GM18520 (cell line): ENCODE data around the gene TIMELESS.
"Not testable (repeated sequence)": the region's sequence is repeated elsewhere in the genome, so short reads cannot be mapped to it uniquely, and the experiment has no call there.

Source experiments
- ATAC-seq: cut with Tn5 transposase; IDR thresholded peaks from one replicate; pipeline ENCODE4 v1.9.1; 2021; ENCODE audit not compliant: unreplicated experiment

Gene TIMELESS, protein sequence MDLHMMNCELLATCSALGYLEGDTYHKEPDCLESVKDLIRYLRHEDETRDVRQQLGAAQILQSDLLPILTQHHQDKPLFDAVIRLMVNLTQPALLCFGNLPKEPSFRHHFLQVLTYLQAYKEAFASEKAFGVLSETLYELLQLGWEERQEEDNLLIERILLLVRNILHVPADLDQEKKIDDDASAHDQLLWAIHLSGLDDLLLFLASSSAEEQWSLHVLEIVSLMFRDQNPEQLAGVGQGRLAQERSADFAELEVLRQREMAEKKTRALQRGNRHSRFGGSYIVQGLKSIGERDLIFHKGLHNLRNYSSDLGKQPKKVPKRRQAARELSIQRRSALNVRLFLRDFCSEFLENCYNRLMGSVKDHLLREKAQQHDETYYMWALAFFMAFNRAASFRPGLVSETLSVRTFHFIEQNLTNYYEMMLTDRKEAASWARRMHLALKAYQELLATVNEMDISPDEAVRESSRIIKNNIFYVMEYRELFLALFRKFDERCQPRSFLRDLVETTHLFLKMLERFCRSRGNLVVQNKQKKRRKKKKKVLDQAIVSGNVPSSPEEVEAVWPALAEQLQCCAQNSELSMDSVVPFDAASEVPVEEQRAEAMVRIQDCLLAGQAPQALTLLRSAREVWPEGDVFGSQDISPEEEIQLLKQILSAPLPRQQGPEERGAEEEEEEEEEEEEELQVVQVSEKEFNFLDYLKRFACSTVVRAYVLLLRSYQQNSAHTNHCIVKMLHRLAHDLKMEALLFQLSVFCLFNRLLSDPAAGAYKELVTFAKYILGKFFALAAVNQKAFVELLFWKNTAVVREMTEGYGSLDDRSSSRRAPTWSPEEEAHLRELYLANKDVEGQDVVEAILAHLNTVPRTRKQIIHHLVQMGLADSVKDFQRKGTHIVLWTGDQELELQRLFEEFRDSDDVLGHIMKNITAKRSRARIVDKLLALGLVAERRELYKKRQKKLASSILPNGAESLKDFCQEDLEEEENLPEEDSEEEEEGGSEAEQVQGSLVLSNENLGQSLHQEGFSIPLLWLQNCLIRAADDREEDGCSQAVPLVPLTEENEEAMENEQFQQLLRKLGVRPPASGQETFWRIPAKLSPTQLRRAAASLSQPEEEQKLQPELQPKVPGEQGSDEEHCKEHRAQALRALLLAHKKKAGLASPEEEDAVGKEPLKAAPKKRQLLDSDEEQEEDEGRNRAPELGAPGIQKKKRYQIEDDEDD

DNA sequence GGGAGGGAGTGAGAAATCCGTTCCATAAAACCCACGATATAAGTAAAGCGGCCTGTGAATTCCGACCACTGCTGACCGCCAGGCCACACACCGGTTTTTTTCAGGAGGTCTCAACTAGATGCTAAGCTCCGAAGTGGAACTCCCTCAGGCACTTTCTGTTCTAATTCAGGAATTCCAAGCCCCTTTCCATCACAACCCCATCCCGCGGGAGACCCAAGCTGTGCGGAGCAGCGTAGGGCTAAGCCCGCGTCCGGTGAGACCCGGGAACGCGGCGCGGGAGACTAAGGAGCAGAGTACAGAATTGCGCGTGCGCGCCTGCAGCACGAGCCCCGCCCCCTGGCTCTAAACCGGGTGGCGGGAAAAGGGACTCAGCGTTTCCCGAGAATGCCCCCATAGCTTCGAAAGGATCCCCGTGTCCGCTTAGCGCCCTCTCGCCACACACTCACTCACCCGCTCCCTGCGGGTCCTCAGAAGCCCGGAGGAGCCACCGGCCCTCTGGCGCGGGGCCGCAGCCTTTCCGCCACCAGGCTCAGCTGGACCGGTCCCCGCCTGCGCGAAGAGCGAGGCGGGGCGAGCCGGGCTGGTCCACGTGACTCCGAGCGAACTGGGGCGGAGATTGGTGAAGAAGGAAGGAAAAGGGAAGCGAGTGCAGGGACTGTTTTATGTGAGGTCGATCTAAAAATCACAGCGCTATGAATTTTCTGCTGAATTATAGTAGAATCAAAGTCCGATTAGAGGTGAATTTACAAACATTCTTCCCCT lies at the start of gene TIMELESS:
Gene TIMELESS (minus strand): TSS at position 567 of the 762 bp plus-strand sequence. CDS start 15,256 bp downstream, outside the sequence.
- ATAC-seq, result peak; percentile 83

DNA sequence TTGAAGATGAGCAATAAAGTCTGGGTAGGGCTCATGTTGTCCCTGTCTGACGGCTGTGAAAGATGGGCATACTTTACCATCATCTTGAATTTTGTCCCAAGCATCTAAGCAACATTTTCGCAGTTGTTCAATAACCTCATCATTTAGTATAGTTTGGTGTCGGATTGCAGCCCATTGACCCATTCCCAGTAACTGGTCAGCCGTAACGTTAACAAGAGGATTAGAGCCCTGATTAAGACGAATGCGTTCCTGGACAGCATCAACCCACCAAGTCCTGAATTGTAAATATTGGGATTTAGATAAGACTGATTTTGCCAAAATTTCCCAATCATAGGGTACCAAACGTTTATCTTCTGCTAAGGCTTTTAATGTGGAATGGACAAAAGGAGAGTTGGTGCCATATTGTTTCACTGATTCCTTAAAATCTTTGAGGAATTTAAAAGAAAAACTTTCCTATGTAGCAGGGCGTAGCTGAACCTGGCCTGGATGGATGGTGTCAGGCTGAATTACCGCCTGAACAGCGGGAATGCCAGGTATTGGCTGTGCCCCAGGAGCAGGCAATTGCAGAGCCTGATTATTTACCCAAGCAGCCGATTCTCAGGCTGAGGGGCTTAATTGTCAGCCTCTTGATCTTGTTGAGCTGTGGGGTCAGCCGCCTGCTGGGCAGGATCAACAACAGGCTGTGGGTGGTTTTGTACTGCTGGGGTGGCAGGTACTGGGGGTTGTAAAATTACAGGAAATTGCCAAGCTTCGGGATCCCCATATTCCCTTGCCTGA lies 49.1 kb upstream of the TIMELESS start:
- not testable (repeated sequence) for ATAC-seq

DNA sequence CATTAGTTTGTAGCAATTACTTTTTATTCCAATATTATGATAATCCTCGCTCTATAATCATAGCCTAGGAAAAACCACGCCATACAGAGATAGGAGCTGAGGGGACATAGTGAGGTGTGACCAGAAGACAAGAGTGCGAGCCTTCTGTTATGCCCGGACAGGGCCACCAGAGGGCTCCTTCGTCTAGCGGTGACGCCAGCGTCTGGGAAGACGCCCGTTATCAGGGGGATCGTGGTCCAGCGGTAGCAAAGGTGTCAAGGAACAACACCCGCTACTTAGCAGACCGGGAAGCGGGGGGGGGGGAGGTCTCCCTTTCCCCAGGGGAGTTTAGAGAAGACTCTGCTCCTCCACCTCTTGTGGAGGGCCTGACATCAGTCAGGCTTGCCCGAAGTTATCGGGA lies 47.5 kb upstream of the TIMELESS start:
- ATAC-seq, result not testable (repeated sequence)

DNA sequence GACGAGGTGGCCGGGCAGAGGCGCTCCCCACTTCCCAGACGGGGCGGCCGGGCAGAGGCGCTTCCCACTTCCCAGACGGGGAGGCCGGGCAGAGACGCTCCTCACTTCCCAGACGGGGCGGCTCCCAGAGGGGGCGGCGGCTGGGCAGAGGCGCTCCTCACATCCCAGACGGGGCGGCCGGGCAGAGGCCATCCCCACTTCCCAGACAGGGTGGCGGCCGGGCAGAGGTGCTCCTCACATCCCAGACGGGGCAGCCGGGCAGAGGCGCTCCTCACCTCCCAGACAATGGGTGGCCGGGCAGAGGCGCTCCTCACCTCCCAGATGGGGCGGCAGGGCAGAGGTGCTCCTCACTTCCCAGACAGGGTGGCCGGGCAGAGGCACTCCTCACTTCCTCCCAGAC lies 45.3 kb upstream of the TIMELESS start:
- ATAC-seq, result not testable (repeated sequence)

DNA sequence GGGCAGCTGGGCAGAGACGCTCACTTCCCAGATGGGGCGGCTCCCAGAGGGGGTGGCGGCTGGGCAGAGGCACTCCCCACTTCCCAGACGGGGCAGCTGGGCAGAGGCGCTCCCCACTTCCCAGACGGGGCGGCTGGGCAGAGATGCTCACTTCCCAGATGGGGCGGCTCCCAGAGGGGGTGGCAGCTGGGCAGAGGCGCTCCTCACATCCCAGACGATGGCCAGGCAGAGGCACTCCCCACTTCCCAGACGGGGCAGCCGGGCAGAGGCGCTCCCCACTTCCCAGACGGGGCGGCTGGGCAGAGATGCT lies 44.8 kb upstream of the TIMELESS start:
- ATAC-seq, result not testable (repeated sequence)

DNA sequence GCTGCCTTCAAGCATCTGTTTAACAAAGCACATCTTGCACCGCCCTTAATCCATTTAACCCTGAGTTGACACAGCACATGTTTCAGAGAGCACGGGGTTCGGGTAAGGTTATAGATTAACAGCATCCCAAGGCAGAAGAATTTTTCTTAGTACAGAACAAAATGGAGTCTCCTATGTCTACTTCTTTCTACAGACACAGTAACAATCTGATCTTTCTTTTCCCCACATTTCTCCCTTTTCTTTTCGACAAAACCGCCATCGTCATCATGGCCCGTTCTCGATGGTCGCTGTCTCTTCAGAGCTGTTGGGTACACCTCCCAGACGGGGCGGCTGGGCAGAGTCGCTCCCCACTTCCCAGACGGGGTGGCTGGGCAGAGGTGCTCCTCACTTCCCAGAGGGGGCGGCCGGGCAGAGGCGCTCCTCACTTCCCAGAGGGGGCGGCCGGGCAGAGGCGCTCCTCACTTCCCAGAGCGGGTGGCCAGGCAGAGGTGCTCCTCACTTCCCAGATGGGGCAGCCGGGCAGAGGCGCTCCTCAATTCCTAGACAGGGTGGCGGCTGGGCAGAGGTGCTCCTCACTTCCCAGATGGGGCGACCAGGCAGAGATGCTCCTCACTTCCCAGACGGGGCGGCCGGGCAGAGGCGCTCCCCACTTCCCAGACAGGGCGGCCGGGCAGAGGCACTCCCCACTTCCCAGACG lies 44.3 kb upstream of the TIMELESS start:
- not testable (repeated sequence) for ATAC-seq

DNA sequence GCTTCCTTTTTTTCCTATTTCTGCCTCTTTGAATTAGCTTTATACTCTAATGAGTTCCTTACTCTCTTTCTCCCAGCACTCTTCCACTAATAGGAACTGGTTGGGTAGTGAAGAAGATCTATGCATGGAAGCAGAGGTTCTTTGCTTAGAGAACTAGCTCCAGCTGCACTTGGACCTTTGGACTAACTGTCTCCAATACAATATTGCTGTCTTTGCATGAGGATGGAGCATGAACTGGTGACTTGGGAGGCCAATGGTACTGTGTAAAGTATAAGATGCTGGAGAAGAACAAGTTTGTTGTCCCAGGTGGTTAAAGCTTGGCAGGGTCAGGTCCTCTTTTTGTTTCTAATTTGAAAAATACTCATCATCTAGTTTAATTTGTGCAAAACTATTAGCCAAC lies 41.1 kb upstream of the TIMELESS start:
- no peak for ATAC-seq

DNA sequence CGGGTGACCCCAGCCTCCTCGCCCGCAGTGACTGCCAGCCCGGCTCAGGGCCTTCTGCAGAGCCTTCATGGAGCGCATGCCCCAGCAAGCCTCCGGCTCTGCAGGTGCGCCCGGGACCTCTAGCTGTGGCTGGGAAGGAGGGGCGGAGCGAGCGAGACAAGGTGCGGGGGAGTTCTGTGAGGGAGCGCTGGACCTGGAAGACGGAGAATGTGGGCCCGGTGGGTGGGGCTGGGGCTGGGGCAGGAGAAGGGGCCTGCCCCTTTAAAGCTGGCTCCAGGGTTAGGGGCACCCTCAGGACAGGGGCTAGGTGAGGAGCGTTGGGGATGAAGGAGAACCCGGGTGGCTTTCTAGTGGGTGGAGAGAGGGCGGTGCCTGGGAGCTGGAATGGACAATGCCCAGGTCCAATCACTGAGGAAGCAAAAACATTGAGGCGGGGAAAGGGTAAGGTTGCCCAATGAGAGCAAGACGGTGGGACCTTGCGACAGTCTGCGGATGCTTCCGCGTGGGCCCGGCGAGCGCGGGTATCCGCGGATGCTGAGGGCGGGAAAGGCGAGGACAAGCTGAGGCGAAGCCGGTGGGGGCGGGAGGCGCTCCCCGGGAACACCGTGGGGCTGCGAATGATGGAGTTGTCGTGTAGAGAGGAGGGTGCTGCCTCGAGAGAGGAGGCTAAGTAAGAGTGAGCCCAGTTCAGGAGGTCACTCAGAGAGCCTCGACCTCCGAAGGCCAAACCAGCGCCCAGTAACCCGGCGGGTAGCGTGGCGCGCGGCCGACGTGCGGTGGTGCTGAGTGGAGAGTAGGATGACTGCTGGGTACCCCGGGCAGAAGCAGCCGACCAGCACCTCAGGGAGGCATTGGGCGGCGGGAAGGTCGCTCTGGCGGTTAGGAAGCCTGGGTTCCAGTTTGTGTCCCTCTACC lies 39.1 kb upstream of the TIMELESS start, which contains the start of gene GLS2:
Gene GLS2 (minus strand): TSS at position 121 of the 915 bp plus-strand sequence. CDS start 43 bp downstream, at position 78.
- ATAC-seq, result peak; percentile 61

DNA sequence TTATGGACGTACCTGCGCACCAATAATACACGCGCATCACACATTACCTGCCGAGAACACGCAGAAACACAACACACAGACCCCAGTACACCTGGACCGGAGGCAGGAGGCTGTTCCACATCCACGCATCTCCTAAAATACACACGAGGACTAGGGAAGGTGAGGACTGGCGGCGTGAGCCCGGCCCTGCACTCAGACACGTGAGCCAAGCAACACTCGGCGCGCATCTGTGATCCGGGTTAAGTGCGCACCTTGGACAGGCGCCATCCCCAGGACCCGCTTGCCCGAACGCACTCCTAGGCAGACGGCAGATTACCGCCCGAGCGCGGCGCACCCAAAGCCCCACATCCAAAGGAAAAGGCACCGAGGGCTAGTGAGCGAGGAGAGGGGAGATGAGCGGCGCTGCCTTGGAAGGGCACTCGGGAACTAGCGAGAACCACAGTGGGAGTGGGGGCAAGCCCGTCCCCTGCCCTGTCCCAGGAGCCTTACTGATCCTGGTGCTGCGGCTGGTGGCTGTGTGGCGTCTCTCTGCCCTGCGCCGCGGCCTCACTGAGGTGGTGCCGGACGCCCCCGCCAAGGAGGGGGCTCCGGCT lies 38.3 kb upstream of the TIMELESS start:
- peak; percentile 13 for ATAC-seq

DNA sequence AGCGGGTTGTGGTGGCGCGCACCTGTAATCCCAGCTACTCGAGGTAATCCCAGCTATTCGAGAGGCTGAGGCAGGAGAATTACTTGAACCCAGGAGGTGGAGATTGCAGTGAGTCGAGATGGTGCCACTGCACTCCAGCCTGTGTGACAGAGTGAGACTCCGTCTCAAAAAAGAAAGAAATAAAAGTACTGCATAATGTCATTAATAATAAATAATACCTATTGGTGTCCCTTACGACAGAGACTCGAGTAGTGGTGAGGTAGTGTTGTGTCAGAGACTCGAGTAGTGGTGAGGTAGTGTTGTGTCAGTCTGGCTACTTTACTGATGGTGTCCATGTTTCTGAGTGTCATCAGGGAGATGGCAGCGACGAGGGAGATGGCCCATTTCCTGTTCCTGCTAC lies 37.5 kb upstream of the TIMELESS start:
- no peak for ATAC-seq

DNA sequence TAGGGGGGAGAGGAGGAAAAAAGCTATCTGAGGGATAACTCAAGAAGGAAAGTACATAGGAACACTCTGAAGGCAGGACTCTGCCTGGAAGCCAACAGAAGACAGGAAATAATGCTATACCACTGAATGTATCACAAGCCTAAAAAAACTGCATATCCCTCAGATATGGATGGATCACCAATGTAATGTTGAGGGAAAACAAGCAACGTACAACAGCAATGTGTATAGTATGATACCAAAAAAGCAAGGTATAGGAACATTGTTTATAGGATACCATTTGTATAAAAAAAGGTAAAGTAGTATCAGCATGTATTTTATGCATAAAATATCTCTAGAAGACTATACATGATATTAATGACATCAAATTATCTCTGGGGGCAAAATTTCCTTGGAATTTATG lies 35.3 kb upstream of the TIMELESS start:
- no peak for ATAC-seq

DNA sequence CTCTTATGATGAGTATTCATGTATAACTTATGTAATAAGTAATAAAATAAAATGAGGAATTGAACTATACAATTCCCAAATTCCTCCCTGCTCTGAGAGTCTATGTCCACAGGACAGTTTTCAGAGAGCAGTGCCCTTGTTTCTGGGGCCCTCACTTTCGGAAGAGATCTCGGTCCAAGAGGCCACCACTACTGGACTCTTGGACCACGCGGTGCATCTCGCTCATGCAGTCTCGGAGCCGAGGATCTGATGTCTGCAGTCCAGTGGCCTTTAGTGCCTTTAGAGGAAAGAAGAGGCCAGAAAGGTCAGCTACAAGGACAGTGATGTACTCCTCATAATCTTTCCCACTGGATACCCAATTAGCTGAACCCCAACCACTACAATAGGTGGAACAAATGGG lies 30.4 kb upstream of the TIMELESS start:
- no peak for ATAC-seq

DNA sequence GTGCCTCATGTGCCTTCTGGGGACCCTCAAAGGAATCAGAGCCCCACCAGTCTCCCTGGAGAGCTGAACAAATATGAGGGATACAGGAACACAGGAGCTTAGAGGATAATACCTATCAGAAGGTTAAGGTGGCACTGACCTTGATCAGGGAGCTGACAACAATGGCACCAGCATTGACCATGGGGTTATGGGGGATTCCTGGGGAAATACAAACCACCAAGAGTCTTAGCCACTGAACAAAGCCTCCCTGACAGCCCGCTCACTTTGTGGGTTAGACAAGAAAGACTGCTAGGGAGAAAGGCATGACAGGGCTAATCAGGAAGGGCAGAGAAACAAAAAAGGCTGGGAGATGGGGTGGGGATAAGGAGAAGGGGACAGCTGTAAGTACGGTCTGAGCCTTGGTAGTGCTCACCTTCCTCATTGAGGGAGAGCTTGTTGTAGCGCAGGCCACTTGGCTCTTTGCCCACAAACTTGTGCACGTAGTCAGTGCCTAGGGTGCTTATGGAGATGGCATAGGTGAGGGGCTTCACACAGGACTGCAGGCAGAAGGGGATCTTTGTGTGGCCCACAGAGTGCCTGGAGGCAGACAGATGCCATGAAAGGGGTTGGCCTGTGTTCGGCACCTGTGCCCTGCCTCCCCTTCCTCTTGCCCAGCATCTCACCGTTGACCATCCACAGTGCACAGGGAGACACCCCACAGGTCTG lies 28.4 kb upstream of the TIMELESS start:
- ATAC-seq, result no peak

DNA sequence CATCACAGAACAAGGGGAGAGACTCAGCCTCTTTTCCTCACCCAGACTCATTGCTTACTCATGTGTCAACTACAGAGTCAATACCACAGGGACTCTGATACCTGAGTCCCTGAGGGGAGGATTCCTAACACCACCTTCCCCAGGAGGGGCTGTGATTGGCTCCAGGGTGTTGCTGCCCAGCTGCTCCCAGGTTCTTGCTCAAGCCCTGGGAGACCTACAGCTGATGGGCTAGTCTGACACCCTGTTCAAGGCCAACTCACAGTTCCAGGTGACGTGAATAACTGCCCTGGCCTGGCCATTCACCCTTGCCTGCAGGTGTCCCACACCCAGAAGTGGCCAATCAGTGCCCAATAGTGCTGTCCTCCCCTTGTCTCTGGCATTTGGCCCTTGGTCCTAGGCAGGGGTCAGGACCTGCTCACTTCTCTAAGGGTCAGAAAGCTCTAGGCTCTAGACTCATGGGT lies 27.8 kb upstream of the TIMELESS start:
- no peak for ATAC-seq

DNA sequence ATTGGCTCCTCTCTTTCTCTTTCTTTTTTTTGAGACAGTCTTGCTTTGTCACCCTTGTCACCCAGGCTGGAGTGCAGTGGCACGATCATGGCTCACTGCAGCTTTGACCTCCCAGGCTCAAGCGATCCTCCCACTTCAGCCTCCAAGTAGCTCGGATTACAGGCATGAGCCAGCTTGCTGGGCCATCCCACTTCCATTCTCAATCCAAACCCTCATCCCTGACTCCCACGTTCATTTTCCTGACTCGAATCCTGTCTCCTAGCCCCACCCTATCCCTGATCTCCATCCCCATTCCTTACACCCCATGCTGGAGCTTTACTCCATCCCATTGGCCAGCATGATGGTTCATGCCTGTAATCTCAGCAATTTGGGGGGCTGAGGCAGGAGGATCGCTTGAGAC lies 26.9 kb upstream of the TIMELESS start:
- no peak for ATAC-seq

DNA sequence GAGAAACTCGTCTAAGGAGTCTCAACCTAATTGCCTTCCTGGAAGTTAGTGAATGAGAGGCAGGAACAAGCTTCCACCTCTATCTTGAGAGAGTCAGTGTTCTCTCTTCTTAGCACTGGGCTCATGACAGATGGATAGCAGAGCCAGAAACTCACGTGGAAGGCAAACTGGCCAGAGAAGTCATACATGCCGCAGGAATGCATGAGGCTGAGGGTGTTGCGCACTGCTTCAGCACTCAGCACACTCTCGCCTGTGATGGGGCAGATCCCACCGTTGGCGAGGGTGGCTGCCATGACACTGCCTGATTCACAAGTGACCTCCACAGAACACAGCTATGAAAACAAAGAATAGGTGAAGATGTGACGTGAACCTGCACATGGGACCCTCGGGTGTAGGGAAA lies 25.2 kb upstream of the TIMELESS start:
- ATAC-seq, result no peak
